Measurements from ENCODE around the gene TMEM50B.
"Not testable (repeated sequence)": the region's sequence is repeated elsewhere in the genome, so short reads cannot be mapped to it uniquely, and the experiment has no call there.

Gene TMEM50B

DNA sequence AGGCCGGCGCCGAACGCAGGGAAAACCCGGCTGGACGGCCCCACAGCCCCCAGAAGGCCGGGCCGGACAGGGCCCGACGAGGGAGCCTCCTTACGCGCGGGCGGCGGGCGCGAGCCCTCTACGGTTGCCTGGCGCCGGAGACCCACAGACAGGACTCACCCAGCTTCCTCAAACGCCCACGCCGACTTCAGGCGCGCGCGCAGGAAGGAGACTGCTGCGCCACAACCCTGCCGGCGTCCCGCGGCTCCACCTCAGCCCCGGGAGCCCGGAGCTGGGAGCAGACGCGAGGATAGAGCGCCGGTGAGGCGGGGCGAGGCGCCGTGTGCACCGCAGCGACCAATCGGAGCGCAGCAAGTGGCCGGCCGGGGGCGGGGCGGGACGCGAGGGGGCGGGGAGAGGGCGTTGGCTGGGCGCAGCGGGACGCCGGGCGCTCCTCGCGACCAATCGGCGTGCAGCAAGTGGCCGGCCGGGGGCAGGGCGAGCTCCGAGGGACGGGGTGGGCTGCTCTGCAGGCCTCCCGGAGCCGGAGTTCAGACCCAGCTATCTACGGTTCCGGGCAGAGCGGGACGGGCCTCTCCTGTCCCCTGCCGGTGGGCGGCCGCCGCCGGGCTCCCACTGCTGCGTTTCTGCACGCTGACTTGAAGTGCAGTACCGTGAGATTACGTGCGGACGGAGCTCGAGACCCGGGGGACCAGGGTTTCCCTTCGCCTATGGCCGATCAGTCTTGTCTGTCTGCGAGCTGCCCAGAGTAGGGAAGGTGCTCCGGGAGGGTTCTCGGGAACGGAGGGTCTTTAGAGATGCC, at the start of gene TMEM50B:
TSS of gene TMEM50B (minus strand) at position 296 of the 802 bp plus-strand sequence. CDS start 11,089 bp downstream, outside the sequence.
- DNase-seq (ENCODE audit: low spot score) = peak; percentile 98
- FAIRE-seq = peak; percentile 58

DNA sequence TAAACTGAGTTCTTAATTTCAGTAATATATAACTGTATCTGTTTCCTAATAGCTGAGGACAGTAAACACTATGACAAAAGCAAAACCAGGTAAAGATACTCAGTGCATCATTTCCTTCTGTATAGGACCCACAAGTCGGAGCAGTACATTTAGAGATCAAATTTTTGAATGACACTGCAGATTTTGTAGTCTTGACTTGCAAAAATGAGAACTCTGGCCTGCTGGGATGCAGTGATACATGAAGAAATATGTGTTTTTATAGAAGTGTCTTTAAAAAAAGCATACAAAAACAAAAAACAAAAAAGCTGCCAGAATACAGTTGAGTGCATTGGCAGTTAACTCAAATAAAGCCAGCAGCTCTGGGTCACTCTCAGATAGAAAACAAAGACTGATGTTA, 43.2 kb upstream of the TMEM50B start:
- FAIRE-seq (no peak), DNase-seq (ENCODE audit: low spot score) (no peak)

DNA sequence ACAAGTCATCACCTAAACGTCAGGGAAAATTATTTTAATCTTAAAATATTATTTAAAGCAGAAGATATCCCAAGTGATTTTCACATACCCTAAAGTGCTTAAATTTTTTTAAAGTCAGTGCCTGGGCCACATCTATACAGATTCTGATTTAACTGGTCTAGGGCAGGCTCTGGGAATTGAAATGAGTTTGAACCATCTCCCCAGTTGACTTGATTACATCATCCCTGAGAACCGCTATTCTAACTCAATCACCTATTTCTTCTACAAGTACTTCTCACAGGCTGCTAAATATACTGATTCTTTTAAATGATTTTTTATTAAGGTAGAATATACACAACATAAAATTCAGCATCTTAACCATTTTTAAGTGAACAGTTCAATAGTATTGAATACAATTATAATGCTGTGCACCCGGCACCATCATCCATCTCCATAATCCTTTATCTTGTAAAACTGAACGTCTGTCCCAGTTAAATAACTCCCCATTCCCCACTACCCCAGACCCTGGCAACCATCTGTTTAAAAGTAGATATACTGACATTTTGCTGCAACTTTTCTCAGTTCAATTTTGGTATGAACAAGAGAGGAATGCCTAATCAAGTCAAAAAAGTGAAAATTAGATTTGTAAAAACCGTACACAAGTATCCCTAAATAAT, 42.7 kb upstream of the TMEM50B start:
- no peak for DNase-seq (ENCODE audit: low spot score)
- FAIRE-seq = no peak

DNA sequence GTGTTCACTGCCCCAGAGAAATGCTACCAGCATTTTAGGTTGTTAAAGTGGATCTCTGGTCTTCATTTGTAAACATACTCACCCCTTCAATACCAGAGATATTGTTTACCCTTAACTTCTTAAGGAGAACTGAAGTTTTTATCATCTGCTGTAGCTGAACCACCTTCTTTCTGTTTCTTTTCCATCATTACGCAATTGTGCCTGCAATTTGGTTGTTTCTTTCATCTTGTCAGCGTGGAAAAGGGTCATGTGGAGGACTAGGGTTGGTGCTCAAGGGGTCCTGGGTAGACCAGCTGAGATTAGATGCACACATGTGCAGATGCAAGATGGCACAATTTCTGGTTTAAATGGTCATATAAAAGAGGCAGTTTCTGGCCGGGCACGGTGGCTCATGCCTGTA, 39.1 kb upstream of the TMEM50B start:
- DNase-seq (ENCODE audit: low spot score) (no peak), FAIRE-seq (no peak)

DNA sequence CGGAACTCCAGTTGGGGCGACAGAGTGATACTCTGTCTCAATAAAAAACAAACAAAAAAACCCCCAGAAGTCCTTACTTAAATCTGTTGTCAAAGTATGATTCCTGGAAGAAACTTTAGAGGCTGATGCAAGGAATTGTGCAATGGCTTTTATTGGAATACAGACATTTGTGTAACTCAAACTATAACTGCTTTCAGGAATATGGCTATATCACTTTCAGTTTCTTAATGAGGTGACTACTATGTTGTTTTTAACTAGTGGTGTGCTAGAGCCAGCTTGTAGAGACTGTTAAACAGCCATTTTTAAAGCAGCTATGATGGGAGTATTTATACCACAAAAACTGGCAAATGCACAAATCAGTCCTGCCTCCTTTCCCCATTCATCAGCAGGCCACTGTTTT, 34.5 kb upstream of the TMEM50B start:
- FAIRE-seq (no peak), DNase-seq (ENCODE audit: low spot score) (no peak)

DNA sequence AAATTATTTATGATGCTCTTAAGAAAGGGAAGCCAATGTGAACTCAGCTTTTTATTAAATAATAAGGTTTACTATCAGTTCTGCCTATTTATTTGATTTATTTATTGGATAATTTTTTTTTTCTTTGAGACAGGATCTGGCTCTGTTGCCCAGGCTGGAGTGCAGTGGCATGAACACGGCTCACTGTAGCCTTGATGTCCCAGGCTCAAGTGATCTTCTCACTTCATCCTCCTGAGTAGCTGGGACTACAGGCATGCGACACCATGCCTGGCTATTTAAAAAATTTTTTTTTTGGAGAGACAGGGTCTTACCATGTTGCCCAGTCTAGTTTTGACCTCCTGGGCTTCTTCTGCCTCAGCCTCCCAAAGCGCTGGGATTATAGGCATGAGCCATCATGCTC, 32.7 kb upstream of the TMEM50B start:
- no peak for FAIRE-seq

DNA sequence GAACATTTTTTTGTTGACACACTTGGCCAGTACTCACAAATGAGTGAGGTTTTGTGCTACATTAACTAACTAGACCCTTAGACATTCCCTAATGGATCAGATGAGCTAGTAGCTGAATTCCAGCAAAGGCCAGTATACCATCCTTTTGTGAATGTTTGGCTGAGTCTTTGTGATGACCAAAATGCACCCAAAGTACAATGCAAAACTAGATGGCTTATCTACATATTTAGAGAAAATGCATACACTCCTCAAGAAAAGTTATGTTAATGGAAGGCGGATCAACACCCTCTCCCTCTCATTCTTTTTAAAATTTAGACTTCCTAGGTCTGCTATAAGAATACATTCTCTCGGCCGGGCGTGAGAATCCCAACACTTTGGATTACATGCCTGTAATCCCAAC, 31.9 kb upstream of the TMEM50B start:
- FAIRE-seq (no peak), DNase-seq (ENCODE audit: low spot score) (no peak)

More for the DNA sequence above, 32.7 kb upstream of the TMEM50B start:
- DNase-seq (ENCODE audit: low spot score) = no peak

DNA sequence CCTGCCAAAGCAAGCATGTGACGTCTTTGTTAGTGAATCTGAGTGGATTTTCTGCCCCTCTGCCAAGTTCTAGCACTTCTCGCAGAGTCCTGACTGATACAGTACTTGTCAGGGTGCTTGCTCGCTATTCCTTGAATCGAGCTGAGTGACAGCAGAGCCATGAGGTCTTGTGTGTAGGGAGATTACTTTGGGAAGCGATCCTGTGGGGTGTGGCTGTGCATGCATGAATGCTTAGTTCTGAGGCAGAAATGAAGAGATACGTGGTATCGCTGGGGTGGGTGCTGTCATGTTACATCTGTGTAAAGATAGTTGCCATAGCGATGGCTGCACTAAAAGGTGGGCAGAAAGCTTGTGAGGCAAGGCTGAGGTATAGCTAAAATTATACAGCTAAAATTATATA, 31.1 kb upstream of the TMEM50B start:
- no peak for DNase-seq (ENCODE audit: low spot score)
- no peak for FAIRE-seq

DNA sequence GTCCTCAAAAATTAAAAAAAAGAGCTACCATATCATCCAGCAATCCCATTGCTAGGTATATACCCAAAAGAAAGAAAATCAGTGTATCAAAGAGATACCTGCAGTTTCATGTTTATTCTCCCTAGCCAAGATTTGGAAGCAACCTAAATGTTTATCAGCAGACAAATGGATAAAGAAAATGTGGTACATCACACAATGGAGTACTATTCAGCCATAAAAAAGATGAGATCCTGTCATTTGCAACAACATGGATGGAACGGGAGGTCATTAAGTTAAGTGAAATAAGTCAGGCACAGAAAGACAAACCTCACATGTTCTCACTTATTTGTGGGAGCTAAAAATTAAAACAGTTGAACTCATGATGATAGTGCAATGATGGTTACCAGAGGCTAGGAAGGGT, 27.2 kb upstream of the TMEM50B start:
- FAIRE-seq; DNase-seq (ENCODE audit: low spot score): not testable (repeated sequence)

DNA sequence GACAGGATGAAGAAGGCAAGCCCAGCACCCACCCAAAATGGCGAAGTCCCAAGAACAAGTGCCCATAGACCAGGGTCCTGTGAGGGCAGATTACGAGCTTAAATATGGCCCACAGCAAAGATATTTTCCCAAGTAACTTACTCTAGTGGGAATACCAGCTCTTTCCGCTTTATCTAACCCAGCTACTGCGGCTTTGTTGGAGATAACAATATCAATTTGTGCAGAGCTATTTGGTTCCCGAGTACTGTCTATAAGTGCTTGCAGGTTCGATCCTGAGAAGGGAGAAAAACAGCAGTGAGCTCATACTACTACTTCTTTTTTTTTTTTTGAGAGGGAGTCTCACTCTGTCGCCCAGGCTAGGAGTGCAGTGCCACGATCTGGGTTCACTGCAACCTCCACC, 26.1 kb upstream of the TMEM50B start:
- FAIRE-seq = no peak

DNA sequence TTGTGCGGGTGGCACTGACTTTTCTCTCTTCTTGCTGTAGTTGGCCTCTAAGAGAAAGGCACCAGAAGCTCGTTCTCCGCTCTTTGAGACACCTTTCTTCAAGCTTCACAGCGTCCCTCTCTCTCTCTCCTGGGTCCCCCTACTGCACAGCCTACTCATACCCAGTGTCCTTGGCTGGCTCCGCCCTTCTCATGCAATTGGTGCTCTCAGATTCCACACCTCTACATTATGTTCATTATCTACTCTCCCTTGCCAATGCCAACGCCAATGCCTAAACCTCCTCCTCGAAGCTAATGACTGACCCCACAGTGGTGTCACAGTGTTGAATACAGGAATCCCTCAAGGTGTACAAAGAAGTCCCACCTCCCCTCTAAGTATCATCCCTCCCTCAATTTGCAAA, 16.6 kb upstream of the TMEM50B start:
- DNase-seq (ENCODE audit: low spot score) = no peak
- FAIRE-seq = no peak

More for the DNA sequence above, 26.1 kb upstream of the TMEM50B start:
- no peak for DNase-seq (ENCODE audit: low spot score)

DNA sequence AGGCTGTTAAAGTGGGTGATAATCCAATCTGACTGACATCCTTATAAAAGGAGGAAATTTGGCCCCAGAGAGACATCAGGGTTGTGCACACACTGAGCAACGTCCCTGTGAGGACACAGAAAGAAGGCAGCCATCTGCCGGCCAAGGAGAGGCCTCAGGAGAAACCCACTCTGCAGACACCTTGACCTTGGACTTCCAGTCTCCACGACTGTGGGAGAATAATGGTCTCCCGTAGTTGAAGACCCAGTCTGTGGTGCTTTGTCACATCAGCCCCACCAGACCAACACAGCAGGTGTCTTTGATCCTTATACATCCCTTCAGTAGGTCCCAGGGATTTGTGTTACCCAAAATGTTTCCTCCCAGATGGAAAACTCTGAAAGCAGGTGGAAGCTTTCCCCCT, 16.0 kb upstream of the TMEM50B start:
- DNase-seq (ENCODE audit: low spot score) (no peak), FAIRE-seq (no peak)

DNA sequence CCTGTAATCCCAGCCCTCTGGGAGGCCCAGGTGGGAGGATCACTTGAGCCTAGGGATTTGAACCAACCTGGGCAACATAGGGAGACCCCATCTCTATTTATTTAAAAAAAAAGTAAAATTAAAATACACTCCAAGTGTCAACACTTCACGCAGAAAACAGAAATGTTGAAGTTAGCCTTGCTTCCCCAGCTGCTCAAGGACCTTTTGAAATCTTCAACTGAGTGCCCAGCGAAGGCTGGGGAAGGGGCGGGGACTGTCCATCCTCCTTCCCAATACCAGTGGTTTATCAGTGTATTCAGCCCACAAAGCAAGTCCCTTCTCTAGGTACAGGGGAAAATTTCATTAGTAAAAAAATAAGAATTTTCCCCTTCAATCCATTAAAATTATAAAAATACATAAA, 14.0 kb upstream of the TMEM50B start:
- FAIRE-seq (no peak), DNase-seq (ENCODE audit: low spot score) (no peak)

DNA sequence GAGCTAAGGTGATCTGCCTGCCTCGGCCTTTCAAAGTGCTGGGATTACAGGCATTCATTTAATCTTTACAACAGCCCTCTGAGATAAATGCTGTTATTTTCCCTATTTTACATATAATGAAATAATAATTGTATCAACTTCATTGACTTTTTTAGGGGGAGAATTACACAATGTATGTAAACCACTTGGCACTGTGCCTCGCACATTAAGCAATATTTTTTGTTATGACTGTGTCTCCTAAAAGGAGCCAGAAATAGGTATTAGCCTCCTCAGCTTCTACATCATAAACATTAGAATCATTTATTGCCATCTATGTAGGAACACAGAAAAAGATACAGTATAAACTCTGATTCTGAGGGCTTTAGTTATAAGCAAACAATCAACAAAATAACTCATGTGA, 12.8 kb upstream of the TMEM50B start:
- DNase-seq (ENCODE audit: low spot score) = no peak
- FAIRE-seq = no peak

DNA sequence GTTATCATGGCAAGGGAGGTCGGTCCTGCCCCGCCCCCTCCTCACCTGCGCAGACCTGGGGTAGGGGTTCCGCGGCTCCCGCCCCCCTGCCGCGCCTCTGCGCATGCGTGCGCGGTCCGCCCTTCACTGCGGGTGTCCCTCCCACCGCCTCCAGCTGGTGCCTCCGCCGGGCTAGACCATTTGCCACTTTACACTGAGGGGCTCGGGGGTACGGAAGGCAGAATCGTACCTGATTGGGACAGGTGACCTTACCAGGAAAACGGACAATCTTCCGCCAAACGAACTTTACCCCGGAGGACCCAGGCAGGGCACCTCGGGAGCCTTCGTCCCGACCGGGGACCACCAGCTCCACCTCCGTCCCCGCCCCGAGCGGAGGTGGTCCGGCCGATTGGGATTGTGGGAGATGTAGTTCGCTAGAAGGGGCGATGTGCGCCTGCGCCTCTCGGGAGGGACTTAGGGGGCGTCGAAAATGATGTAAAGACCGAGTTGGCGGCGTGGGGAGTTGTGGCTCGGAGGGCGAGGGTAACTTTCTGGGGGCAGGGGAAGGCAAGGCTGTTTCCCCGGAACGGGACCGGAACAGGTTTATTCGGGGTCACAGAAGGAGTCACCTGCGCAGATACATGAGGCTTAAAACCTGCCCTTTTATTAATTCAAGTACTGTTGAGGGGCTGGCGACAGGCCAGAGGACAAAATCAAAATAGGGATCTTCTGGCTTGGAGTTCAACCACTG, 11.8 kb upstream of the TMEM50B start, which contains the start of gene DNAJC28:
TSS of gene DNAJC28 (minus strand) at position 344 of the 730 bp plus-strand sequence. CDS start 2,323 bp downstream, outside the sequence.
- peak; percentile 92 for FAIRE-seq
- DNase-seq (ENCODE audit: low spot score) = peak; percentile 96

DNA sequence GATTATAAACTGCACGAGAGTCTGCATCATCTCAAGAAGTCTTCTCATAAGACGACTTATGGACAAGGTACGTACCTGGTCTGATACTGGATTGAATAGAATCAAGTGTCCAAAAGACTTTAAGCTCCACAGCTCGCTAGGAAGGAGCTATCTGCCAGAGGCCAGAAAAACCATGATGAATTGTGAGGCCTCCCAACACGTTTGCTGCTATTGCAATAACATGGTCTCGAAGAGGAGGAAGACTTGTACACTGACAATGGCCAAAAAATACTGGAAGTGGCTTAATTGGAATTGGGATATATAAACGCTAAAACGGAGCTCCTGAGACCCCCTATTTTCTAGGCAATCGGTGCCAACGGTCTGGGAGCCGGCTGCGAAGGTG, 11.2 kb upstream of the TMEM50B start:
- FAIRE-seq = no peak
- DNase-seq (ENCODE audit: low spot score) = no peak

DNA sequence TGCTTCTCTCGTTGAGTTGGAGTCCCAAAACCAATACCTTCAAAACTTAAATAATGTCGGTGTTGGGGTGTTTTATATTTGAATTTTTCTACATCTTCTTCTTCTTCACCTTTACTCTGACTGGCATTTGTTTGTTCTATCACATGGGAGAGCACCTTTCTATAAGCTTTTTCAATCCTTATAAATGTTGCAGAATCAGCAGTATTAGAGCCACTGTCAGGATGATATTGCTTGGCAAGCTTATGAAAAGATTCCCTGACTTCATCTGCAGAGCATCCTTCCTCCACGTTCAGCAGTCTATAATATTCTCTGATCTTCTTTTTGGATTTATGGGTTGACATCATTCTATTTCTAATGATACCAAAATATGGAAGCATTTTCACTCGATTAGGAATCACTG, 9.2 kb upstream of the TMEM50B start:
- DNase-seq (ENCODE audit: low spot score) (no peak), FAIRE-seq (no peak)

DNA sequence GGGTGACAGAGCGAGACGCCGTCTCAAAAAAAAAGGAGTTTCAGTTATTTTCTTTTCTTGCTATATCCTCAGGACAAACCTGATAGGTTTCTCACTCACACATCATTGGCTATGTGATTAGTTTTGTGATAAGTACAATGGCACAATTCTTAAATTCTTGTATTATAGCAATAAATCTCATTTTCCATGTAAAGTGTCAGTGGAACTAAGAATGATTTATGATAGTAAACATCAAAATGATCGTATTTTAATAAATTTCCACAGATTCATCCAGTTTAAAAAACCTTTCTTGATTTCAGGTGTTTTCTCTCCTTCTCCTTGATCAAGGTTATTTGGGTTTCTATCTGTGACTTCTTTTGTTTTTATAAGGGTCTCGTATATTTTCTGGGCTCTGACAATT, 8.2 kb upstream of the TMEM50B start:
- no peak for FAIRE-seq
- DNase-seq (ENCODE audit: low spot score) = no peak

DNA sequence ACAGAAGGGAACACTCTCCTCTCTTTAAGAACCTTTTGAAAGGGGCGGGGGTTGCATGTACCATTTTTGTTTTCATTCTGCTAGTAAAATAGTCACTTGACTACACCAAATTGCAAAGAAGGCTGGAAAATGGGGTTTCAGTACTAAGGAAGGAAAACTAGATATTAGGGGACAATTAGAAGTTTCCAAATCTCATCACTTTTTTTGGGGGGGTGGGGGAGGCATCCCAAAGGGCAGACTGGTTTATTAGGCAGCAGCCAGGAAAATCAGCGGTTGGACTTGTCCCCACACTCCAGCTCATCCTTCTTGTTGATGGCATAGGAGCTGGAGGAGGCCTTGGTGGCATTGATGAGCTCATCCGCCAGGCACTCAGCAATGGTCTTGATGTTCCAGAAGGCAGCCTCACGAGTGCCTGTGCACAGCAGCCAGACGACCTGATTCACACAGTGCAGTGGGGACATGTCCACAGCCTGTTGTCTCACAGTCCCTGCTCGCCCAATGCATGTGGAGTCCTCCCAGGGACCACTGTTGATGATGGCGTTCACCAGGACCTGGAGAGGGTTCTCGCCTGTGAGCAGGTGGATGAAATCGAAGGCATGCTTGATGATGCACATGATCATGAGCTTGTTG, 1.7 kb upstream of the TMEM50B start:
- FAIRE-seq = no peak
- DNase-seq (ENCODE audit: low spot score) = no peak

DNA sequence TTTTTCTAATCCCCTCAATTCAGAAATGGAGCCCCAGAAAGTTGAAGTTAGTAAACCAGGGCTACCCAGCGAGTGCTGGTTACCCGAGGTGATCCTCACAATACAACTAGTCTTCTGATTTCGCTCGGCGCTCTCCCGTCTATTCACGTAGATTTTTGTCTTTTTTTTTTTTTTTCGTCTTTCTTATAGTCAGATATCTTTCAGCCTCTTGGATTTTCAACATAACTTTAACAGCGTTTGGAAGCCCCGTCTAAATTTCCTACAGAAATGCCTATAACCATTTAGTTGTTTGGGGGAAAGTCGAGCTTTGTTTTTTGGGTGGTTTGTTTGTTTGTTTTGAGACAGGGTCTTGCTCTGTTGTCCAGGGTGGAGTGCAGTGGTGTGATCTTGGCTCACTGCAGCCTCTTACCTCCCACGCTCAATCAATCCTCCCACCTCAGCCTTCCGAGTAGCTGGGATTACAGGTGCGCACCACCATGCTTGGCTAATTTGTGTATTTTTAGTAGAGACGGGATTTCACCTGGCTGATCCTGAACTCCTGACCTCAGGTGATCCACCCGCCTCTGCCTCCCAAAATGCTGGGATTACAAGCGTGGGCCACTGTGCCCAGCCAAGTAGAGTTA, 818 bp upstream of the TMEM50B start:
- no peak for FAIRE-seq
- no peak for DNase-seq (ENCODE audit: low spot score)

Data from urothelium cell line (cell line).